Fibroblast of lung (primary cell): ENCODE data around the gene ANKRD65.
"Not testable (repeated sequence)": the region's sequence is repeated elsewhere in the genome, so short reads cannot be mapped to it uniquely, and the experiment has no call there.

ENCODE experiments used
- EZH2 ChIP-seq: IDR thresholded peaks from 2 replicates; pipeline ENCODE4 v1.5.1; 2012; ENCODE audit warnings: low read length, control low read depth, mild to moderate bottlenecking; ENCODE audit errors: missing control alignments
- TF ChIP-seq, protein P1 (sequence below), 2 donors: IDR thresholded peaks in 1 of 2; conservative IDR thresholded peaks in 1 of 2; 1 replicate in 1 of 2; 2 replicates in 1 of 2; pipeline ENCODE4 v1.5.1; 2011 to 2012; ENCODE audit warnings: low read length in 2 of 2, control low read depth in 1 of 2, inconsistent platforms in 1 of 2, low read depth in 1 of 2, mild to moderate bottlenecking in 1 of 2

DNA sequence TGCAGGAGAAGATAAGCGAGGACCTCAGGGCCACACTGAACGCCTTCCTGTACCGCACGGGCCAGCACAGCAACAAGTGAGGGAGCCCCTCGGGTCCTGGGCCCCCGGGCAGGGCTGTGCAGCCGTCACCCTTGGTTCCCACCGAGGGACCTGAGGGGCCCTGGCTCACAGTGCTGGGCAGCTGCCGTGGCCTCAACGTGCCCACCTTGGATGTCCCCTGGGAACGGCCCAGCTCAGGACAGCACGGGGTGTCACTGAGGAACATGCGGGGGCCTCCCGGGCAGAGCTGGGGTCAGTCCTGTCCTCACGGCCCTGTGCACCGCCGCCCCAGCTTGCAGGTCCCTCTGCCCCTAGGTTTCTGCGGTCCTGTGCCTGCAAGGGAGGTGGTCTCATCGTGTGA lies 38.1 kb upstream of the ANKRD65 start:
- TF ChIP-seq, protein P1, sequence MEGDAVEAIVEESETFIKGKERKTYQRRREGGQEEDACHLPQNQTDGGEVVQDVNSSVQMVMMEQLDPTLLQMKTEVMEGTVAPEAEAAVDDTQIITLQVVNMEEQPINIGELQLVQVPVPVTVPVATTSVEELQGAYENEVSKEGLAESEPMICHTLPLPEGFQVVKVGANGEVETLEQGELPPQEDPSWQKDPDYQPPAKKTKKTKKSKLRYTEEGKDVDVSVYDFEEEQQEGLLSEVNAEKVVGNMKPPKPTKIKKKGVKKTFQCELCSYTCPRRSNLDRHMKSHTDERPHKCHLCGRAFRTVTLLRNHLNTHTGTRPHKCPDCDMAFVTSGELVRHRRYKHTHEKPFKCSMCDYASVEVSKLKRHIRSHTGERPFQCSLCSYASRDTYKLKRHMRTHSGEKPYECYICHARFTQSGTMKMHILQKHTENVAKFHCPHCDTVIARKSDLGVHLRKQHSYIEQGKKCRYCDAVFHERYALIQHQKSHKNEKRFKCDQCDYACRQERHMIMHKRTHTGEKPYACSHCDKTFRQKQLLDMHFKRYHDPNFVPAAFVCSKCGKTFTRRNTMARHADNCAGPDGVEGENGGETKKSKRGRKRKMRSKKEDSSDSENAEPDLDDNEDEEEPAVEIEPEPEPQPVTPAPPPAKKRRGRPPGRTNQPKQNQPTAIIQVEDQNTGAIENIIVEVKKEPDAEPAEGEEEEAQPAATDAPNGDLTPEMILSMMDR (conservative IDR thresholded peaks at IDR 0.05 in 1 of 2, IDR thresholded peaks at IDR 0.05 in 1 of 2; ENCODE audit: low read depth in 1 of 2, low read length in 2 of 2), result not testable (repeated sequence)
- TF ChIP-seq EZH2, result not testable (repeated sequence)
